GM12873 (cell line): ENCODE results near the gene PYY.

Source experiments
- CTCF ChIP-seq: IDR thresholded peaks from 2 replicates; pipeline ENCODE4 v1.5.1; 2012; ENCODE audit warnings: low read depth, mild to moderate bottlenecking, moderate library complexity, low read length, control low read depth; ENCODE audit not compliant: insufficient read depth; ENCODE audit errors: missing control alignments

Gene PYY

GRCh38 chr17:43906951-43907424 lies 46.8 kb downstream of the PYY start:
- no peak for TF ChIP-seq CTCF

- TF ChIP-seq CTCF = no peak
Observed at GRCh38 chr17:43905985-43906852, 47.5 kb downstream of the PYY start.

GRCh38 chr17:43905400-43905984 lies 48.2 kb downstream of the PYY start:
- TF ChIP-seq CTCF = no peak
